LNCAP (cell line): Measurements from ENCODE around the gene CDK16.

ENCODE experiments used
- CTCF ChIP-seq: fragments of 450-650 bp; IDR thresholded peaks from 2 replicates; pipeline ENCODE4 v1.5.1; 2017; ENCODE audit warnings: mild to moderate bottlenecking

CDK16 gene

DNA sequence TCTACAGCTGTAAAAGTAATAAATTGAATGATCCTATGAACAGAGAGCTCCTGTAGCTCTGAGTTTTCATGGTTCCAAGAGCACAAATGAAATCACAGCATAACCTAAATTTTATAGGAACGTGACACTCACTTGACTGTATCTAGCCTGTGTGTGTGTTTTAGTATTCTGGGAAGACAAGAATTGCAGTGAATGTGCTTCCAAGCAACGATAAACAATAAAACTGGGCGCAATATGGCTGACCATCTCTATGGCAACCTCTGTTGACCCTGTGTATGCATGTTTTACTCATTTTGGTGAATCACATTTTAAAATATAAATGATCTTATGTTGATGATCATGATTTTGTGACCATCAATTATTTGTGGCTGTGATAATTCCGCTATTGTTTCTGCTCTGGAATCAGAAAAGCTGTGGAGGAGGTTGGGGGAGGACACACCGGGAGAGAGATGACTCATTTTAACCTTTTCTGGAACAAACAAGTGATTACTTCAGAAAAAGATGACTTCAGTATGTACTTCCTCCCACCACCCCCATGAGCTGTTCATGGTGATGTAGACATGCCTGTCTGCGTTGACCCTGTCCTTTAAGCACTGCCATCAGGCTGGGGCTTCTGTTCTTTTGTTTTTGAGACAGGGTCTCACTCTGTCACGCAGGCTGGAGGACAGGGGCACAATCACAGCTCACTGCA, 46.1 kb downstream of the CDK16 start:
- TF ChIP-seq CTCF: no peak

DNA sequence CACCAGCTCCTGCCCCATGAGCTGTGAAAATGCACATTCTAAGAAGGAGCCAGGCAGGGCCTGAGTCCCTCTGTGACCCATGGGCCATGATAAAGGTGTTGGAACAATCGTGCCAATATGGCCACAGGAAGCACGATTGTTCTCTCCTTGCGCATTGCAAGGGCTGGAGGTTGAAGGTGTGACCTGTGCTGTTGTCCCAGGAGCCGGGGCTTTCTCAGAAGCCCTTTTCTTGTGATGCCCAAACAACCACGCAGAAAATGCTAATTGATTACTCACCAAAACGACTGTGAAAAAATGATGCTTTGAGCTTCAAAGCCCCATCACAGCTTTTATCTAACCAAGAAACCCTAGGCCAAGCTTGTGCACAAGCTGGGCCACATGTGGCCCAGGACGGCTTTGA, 48.2 kb downstream of the CDK16 start:
- no peak for TF ChIP-seq CTCF

DNA sequence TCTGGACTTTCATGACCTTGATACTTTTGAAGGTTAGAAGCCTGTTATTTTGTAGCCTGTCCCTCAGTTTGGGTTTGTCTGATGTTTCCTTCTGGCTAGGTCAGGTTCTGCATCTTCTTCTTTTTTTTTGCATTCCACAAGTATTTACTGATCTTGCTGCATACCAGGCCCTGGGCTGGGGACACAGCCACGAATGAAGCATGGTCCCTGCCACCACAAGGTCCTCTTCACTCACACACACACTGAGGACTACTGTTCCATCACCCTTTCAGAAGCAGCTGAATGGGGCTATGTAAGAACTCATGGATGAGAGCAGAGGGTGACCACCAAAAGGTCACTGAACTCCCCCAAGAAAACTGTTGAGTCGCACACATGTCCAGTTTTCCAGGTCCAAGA, 53.5 kb downstream of the CDK16 start:
- no peak for TF ChIP-seq CTCF

- TF ChIP-seq CTCF: no peak
These were observed 54.7 kb downstream of the CDK16 start for GRCh38 chrX:47273011-47273730.

GRCh38 chrX:47278691-47279090, 60.2 kb downstream of the CDK16 start:
- TF ChIP-seq CTCF: no peak
